NCI-H510A treated with DMSO at 0.1 percent for 48 hours (cell line): ENCODE results near the gene DGKQ.
"Not testable (repeated sequence)": the region's sequence is repeated elsewhere in the genome, so short reads cannot be mapped to it uniquely, and the experiment has no call there.

ENCODE experiments used
- DNase-seq: peaks from one replicate; lab custom pipeline; 2025; lab: John Stamatoyannopoulos, UW

The DGKQ gene

DNA sequence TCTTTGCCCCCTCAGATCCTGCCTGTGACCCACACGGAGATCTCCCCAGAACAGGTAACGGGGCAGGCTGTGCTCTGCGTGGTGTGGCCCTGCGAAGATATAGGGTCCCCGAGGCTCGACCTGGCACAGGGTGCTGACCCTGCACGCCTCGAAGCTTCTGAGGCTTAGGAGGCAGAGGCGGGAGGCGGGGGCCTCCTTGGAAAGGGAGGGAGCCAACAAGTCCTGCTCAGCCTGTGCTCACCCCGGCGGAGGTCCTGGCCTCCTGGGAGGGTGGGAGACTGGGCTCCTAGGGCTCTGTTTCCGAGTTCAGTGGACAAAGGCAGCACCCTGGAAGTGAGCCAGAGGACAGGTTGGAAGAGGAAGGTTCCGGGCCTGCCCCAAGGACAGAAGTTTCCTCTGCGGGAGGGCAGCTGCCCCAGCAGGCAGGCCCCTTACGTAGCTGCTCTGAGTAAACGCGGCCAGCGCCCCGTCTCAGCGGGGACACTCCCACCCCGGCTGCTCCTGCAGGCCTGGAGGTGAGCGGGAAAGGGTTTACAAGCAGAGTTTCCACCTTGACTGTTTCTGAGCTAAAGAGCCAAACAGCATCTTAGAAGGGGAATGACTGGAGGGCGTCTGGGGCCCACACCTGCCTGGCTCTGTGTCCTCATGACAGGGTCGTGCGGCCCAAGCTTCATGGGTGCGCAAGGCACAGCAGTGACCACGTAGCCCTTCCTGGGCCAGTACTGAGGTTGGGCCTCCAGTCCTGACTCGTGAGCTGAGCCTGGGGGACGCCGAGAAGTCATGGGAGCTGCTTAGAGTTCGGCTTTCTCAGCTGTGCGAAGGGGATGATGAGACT lies 25.1 kb downstream of the DGKQ start:
- DNase-seq = no peak

DNA sequence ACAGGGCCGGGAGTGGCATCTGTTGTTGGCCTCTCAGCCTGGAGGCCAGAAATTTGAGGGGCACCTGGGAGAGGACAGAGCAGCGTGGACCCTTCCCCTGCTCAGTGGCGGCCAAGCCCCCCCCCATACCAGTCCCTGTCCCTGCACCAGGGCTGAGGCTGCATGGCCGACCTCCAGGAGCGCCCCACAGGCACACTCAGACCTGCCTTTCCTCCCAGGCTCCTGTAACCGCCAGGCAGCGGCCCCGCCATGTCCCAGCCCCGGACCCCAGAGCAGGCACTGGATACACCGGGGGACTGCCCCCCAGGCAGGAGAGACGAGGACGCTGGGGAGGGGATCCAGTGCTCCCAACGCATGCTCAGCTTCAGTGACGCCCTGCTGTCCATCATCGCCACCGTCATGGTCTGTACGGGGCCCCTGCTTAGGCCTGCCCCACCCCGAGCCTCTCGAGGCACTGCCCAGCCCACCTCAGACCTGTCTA lies 25.8 kb downstream of the DGKQ start:
- no peak for DNase-seq

DNA sequence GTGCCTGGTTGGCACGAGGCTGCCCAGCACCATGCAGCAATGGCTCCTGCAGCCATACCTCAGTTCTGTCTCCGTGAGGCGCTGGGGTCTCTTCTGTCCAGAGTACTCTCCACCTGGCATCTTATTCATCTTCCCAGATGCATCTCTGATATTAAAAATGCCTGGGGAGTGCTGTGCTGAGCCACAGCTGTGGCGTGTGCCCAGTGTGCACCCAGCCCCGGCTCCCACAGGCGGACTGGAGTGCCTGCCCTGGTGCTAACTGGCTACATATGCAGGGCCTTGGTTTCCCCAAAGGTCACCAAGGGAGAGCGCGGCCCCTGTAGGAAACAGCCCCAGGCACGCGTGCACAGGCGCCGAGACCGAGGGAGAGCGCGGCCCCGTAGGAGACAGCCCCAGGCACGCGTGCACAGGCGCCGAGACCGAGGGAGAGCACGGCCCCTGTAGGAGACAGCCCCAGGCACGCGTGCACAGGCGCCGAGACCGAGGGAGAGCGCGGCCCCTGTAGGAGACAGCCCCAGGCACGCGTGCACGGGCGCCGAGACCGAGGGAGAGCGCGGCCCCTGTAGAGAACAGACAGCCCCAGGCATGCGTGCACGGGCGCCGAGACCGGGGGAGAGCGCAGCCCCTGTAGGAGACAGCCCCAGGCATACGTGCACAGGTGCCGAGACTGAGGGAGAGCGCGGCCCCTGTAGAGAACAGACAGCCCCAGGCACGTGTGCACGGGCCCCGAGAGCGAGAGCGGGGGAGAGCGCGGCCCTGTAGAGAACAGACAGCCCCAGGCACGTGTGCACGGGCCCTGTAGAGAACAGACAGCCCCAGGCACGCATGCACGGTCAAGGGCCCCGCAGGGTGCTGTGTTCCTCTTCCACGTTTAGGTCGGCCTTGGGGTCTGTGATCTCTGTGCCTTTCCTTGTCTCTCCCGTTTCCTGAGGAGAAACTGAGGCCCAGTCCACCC lies 26.6 kb downstream of the DGKQ start:
- no peak for DNase-seq

DNA sequence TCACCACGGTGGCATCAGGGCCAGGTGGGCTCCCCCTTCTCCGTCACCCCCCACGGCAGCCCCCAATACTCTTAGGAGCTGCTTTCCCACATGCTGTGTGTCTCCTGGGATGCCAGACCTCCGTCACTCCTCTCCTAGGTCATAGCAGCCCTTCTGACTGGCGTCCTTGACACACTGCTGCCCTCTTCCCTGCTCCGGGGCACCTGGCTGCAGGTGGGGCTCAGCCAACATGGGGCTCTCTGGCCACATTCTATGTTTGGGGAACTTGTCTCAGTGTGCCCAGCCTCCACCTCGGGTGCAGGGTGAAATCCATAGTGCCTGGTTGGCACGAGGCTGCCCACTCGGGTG lies 27.3 kb downstream of the DGKQ start:
- DNase-seq = no peak

DNA sequence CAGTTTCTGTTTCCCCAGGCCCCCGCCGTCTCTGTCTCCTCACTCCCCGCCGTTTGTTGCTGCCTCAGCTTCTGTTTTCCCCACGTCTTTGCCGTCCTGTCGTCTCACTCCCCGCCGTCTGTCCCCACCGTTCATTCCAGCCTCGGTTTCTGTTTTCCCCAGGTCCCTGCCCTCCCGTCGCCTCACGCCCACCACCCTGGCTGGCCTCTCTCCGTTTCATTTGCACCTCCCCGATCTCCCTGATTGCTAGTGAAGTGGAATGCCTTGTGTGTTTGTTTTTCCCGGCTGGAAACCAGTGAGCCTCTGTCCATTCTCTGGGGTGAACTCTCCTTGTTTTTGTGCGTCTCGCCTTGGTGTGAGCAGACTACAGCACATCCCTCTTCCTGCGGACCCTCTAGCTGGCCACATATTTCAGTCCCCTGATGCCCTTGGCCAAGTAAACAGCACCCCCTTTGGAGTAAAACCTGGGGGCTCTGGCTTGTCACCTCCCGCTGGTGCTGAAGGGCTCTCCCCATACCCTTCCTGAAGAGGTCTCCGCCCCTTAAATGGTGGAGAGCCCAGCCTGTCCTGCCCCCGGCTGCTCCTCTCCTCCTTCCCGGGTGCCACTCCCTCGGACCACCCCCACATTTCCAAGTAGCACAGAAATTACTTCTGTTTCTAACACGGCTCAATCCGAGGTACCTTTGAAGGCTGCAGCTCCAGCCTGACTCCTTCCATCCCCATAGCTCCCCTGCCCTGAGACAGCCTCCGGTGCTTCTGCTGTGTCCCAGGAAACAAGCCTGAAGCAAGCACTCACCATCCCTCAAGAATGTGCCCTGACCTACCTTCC lies 27.9 kb downstream of the DGKQ start:
- DNase-seq = no peak

DNA sequence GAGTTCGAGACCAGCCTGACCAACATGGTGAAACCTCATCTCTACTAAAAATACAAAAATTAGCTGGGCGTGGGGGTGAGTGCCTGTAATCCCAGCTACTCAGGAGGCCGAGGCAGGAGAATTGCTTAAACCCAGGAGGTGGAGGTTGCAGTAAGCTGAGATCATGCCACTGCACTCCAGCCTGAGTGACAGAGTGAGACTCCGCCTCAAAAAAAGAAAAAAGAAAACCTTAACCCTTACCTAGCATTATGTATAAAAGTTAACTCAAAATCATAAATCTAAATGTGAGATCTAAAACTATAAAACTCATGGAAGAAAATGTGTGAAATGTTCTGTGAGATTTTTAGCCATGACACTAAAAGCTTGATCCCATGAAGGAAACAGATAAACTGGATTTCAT lies 33.9 kb downstream of the DGKQ start:
- not testable (repeated sequence) for DNase-seq

DNA sequence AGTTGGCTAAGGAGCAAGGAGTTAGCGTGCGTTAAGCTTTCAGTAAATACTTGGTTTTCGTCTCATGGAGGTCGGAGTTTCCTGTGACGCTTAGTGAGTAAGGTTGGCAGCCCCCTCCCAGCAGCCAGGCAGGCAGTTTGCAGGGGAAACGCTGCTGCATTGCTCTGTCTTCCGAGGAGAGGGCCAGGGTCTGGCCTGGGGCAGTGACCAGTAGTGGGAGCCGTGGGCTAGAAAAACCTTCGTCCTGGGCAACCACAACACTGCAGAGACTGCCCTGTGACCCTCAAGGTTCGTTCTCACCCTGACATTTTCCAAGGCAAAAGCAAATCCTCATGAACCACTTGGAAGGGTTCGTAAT lies 40.7 kb downstream of the DGKQ start:
- DNase-seq = no peak

DNA sequence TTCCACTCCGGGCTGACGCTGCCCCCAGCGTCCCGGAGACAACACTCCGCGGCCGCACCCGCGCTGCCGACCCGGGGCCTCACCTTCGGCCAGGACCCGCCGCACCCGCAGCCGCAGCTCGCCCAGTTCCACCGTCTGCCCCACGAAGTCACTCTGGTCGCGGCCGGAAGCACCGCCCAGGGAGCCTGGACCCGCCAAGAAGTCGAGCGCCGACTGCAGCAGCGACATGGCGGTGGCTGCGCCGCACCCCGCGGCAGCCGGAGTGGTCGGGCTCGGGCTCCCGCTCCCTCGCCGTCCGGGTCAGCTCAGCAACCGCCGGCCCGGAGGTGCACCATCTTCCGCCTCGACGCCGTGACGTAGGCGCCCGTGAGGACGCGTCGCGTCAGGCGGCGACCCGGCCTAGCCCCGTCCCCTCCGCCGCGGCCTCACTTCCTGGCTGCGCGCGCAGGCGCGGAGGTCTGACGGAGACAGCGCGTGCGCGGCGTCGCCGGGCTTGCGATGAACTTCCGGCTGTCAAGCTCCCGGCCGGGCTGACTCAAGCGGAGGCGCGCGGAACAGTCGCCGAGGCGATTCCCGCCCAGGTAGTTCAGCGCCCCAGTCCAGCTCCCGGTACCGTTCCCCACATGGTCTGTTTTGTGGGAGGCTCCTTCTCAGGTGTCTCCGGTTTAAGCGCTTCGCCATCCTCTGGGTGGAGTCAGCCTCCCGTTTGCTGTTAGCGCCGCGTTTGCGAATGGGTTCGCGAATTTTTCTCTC lies 41.2 kb downstream of the DGKQ start, which contains the start of the genes GAK and TMEM175:
Gene GAK, minus strand, starts transcription at position 357 of the 753 bp plus-strand sequence. Its CDS starts 129 bp downstream, at position 228.
Gene TMEM175, plus strand, starts transcription at position 501 of the 753 bp plus-strand sequence. CDS start 15,280 bp downstream, outside the sequence.
- peak; percentile 76 for DNase-seq

DNA sequence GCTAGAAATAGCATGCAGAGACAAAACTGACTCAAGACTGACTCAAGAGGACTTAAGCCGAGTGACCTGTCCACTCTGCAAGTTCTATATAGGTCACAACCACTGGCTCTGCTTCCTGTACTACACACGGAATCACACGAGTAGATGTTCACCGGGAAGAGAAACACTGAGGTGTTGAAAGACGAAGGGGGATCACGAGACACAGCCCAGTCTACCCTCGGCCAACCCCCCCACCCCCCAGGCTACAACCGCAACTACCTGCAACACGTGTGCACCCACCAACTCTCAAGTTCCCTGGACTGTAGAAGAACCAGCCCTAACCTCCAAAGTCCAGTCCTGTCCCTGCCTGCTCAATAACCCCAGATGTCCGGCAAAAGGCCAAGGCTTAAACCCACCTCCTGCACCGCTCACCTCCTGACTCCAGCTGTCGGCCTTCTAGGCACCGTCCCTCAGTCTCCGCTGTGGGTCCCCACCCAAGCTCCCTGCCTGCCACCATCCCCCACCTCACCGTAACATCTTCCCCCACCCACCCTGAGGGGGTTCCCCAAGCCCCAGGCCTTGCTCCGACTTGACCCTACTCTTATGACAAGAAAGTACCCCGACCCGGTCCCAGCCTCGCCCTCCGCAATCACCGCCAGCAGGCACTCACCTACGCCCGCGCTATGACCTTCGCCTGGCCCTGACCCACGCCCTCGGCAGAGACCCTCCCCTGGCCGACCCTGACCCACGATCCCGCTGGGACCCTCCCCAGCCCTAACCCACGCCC lies 42.0 kb downstream of the DGKQ start:
- DNase-seq = no peak

DNA sequence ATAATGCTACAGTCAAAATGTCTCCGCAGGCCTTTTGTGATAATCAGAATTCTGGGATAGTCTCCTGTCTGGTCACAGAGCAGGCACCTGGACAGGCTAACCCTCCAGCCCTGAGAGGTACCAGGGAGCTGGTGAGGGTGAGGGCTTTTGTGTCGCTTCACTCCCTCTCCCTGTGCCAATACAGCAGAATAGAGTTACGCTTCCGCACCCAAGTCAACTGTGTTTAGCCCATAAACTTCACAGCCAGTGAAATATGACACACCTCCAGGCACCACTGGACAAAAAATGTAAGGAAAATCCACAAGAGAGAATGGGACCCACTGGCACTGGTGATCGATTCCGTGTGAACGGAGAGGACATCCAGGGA lies 42.6 kb downstream of the DGKQ start:
- peak; percentile 1 for DNase-seq

DNA sequence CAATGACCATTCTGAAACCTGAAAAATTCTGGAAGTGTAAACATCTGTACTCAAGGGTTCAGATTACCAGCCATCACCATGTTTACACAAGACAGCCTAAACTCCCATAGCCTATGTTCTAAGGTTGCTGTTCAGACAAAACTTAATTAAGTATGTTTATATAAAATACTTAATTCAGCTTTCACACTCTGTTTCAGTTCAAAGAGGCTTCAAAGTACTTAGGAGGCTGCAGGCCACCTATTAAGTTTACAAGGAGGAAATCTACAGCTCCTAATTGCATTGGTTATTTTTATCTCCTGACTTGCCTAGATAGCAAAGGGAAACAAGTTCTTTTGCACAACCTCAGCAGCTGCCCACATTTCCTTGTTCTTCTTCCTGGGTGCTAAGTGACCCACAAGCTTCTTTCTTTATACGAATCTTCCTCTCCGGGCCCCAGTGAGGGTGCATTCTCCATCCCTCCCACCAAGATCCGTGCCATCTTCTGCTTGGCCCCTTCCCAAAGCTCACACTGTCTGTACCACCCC lies 43.3 kb downstream of the DGKQ start:
- DNase-seq = no peak

DNA sequence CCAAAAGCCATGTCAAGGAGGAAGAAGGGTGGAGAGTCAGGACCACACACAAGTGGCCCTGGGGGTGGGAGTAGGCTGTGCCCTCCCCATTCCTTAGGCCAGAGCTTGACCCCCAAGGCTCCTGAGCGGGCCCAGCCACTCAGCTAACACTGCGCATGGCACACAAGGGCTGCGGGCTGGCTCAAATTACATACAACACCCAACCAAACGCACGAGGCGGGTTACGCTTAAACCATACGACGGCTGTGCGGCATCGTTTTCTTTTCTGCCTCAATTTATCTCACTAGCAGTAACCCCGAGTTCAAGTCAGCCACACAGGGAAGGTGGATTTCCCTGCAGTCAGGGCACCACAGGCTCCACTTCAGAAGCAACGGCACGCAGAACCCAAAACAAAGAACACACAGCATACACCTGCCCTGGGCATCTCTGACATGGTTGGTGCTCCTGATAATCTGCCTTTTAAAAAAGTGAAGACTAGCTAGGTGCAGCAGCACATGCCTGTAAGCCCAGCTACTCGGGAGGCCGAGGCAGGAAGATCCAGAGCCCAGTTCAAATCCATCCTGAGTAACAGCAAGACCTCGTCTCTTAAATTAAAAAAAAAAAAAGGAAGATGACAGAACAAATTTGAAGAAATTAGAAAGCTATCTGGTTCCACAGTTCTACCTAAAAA lies 44.1 kb downstream of the DGKQ start:
- no peak for DNase-seq

DNA sequence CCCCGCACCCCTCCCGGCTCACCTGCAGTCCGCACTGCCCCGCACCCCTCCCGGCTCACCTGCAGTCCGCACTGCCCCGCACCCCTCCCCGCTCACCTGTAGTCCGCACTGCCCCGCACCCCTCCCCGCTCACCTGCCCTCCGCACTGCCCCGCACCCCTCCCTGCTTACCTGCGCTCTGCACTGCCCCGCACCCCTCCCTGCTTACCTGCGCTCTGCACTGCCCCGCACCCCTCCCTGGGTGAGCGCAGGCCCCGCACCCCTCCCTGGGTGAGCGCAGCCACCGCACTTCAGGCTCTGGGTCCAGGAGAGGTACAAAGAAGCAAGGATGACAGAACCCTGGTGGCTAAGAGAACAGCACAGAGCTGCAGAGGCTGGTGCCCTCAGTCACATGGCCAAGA lies 45.8 kb downstream of the DGKQ start:
- DNase-seq = not testable (repeated sequence)

DNA sequence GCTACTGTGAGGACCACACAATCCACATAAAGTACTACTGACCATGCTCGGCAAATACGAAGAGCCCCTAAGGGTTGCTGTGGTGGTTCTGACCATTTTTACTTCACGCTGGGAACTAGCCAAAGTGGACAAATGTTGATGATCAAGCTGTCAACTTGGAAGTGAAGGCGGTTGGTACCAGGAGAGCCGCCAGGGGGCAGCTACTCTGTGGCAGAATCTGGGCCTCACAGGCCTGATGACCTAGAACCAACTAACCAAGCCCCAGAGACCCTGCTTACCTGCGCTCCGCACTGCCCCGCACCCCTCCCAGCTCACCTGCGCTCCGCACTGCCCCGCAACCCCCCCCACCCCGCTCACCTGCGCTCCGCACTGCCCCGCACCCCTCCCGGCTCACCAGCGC lies 46.8 kb downstream of the DGKQ start:
- DNase-seq = peak; percentile 0

DNA sequence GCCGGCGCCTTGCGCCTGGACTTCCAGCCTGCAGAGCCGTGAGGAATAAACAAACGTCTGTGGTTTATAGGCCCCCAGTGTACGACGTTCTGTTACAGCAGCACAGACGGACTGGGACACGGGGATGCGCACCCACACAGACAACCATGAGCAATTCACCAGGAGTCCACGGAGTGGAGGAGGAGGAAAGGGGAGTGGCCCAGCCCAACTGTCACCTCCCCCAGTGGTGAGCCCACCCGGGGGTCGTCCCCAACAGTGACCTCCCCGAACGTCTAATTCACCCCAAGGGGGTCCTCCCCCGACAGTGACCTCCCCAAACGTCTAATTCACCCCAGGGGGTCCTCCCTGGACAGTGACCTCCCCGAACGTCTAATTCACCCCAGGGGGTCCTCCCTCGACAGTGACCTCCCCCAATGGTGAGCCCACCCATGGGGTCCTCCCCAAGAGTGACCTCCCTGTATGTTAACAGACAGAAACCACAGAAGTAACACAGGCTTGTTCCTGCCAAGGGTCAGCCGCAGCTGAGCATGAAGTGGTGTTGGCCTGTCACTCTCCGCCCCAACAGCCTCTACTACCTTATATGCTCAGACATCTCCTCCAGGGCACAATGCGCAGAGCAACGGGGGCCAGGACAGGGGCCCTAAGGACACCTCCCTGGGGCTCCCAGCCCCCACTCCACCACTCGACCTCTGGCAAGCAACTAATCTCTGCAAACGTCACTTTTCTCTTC lies 47.4 kb downstream of the DGKQ start:
- DNase-seq = no peak

DNA sequence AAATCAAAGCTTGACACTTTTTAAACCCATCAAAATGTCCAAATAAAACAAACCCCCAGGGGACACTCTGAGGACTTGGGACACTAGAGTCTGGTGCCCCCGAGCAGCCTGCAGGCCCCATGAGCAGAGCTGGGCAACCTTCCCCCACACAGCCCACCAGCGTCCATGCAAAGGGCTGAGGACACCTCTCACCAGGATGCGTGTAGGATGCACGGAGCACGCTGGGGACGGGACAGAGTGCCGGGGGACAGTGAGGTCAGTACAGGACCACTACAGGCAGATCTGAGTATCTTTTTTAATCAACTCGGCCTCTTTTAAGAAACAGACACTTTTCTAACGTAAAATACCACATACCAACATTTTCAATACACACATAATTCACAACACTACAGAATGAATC lies 48.2 kb downstream of the DGKQ start:
- no peak for DNase-seq

DNA sequence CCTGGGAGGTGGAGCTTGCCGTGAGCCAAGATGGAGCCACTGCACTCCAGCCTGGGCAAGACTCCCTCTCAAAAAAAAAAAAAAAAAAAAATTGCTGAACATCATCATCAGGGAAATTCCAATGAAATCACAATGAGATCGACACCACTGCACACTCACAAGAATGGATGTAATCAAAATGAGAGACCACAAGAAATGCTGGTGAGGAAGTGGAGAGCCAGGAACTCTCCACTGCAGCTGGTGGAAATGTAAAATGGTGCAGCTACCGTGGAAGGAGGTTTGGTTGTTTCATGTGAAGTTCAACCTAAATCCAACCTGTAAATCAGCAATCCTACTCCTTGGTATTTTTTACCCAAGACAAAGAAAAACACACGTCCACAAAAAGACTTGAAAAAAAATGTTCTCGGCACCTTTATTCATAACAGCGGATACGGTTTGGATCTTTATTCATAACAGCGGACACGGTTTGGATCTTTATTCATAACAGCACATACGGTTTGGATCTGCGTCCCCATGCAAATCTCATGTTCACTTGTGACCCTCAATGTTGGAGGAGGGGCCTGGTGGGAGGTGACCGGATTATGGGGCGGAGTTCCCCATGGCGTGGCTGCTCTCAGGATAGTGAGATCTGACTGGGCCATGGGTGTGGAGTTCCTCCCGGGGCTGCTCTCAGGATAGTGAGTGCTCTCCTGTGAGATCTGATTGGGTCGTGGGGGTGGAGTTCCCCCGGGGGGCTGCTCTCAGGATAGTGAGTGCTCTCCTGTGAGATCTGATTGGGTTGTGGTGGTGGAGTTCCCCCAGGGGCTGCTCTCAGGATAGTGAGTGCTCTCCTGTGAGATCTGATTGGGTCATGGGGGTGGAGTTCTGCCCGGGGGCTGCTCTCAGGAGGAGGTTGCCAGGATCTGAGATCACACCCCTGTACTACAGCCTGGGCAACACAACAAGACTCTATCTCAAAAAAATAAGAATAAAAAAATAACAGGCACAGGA lies 49.0 kb downstream of the DGKQ start:
- DNase-seq = no peak
